Activated B cell treated with CpG ODN at 0.5 μM for 24 hours (primary cell): ENCODE data around the gene TAS2R13. TPM values are rescaled to one million over a fixed set of nuclear protein-coding genes. Genes with fewer than 3 reads are reported as not detected.

ENCODE experiments used
- ATAC-seq: fragments of 200-7000 bp; cut with Tn5 transposase; one replicate; pipeline ENCODE4 v1.10.0; 2021; ENCODE audit warnings: low read depth, mild to moderate bottlenecking, moderate library complexity
- CTCF ChIA-PET: fragments of 350-600 bp; sonication (Branson Sonifier 250); formaldehyde crosslinking; loops from one replicate; lab custom pipeline; 2021; ENCODE audit warnings: antibody characterized with exemption; lab: Charles Lee
- POLR2A ChIA-PET: fragments of 350-600 bp; sonication (Branson Sonifier 250); formaldehyde crosslinking; loops from one replicate; lab custom pipeline; 2021; ENCODE audit warnings: antibody characterized with exemption; lab: Charles Lee
- DNase-seq: peaks from one replicate; pipeline ENCODE4 v3.0.0; 2022
- H3K27ac Mint-ChIP-seq: one replicate; pipeline ENCODE4 v1.8.0; 2020; ENCODE audit warnings: mixed read lengths
- H3K27me3 Mint-ChIP-seq: one replicate; pipeline ENCODE4 v1.8.0; 2021; ENCODE audit warnings: mixed read lengths
- H3K36me3 Mint-ChIP-seq: one replicate; pipeline ENCODE4 v1.8.0; 2021; ENCODE audit warnings: low read depth, mixed read lengths
- H3K4me1 Mint-ChIP-seq: one replicate; pipeline ENCODE4 v1.8.0; 2021; ENCODE audit warnings: mixed read lengths
- H3K4me3 Mint-ChIP-seq: one replicate; pipeline ENCODE4 v1.8.0; 2020; ENCODE audit warnings: mild to moderate bottlenecking, mixed read lengths
- H3K9me3 Mint-ChIP-seq: one replicate; pipeline ENCODE4 v1.8.0; 2020; ENCODE audit warnings: mixed read lengths
- CTCF ChIP-seq: fragments of 200-600 bp; IDR thresholded peaks from one replicate; pipeline ENCODE4 v1.8.0; 2022; ENCODE audit warnings: antibody characterized with exemption, mild to moderate bottlenecking
- intact Hi-C: fragments of 100-400 bp; cut with micrococcal nuclease; formaldehyde crosslinking; loops from one replicate; pipeline ENCODE4 v1.15.1; 2024
- total RNA-seq: library from RNA; stranded (reverse); gene quantifications from 2 replicates; pipeline ENCODE4 v1.2.3, GENCODE V29; 2022

The TAS2R13 gene
- total RNA-seq, 1 donor from 2014 or later, result 1.00 TPM

- no peak overlapping the region for H3K4me3 Mint-ChIP-seq
- H3K36me3 Mint-ChIP-seq, result peaks cover 25% of the 10 kb centered on the region
- CTCF ChIA-PET, result no interaction called here
- TF ChIP-seq CTCF, result no peak
- H3K27me3 Mint-ChIP-seq, result no peaks in the 10 kb centered on the region
- no peaks in the 10 kb centered on the region for H3K4me1 Mint-ChIP-seq
- no peak for DNase-seq
- H3K9me3 Mint-ChIP-seq, result peaks cover 29% of the 10 kb centered on the region
- intact Hi-C loops, result no loop called here
- H3K27ac Mint-ChIP-seq, result no peak overlapping the region
- POLR2A ChIA-PET, result no interaction called here
- ATAC-seq, result no peak
These were observed 7.9 kb downstream of the TAS2R13 start for GRCh38 chr12:10901427-10901826.

- DNase-seq (no peak), ATAC-seq (no peak)
- H3K9me3 Mint-ChIP-seq, result peaks cover 29% of the 10 kb centered on the region
- no peak overlapping the region for H3K4me3 Mint-ChIP-seq
- intact Hi-C loops, result no loop called here
- POLR2A ChIA-PET, result no interaction called here
- CTCF ChIA-PET, result no interaction called here
- peaks cover 24% of the 10 kb centered on the region for H3K36me3 Mint-ChIP-seq
- H3K27me3 Mint-ChIP-seq, result no peaks in the 10 kb centered on the region
- H3K27ac Mint-ChIP-seq, result no peak overlapping the region
- no peak for TF ChIP-seq CTCF
- no peaks in the 10 kb centered on the region for H3K4me1 Mint-ChIP-seq
These were observed 8.4 kb downstream of the TAS2R13 start for GRCh38 chr12:10900972-10901371.

- ChIA-PET POLR2A (no interaction called here), CTCF (no interaction called here)
- Mint-ChIP-seq H3K9me3 (peaks cover 26% of the 10 kb centered on the region), H3K4me1 (no peaks in the 10 kb centered on the region), H3K4me3 (no peak overlapping the region), H3K27me3 (no peaks in the 10 kb centered on the region), H3K27ac (no peak overlapping the region), H3K36me3 (peaks cover 22% of the 10 kb centered on the region)
- TF ChIP-seq CTCF, result no peak
- intact Hi-C loops, result no loop called here
- DNase-seq (no peak), ATAC-seq (no peak)
These were observed 8.8 kb downstream of the TAS2R13 start for GRCh38 chr12:10900530-10900929.

- Mint-ChIP-seq H3K4me1 (no peaks in the 10 kb centered on the region), H3K27ac (no peak overlapping the region)
These were observed 12.5 kb downstream of the TAS2R13 start for GRCh38 chr12:10896854-10897253.

GRCh38 chr12:10891937-10892336, 17.4 kb downstream of the TAS2R13 start:
- no peak for TF ChIP-seq CTCF
- Mint-ChIP-seq H3K27ac (no peak overlapping the region), H3K27me3 (no peaks in the 10 kb centered on the region), H3K36me3 (peaks cover 8% of the 10 kb centered on the region), H3K4me1 (no peaks in the 10 kb centered on the region), H3K4me3 (no peak overlapping the region), H3K9me3 (no peaks in the 10 kb centered on the region)
- DNase-seq (no peak), ATAC-seq (no peak)
- POLR2A ChIA-PET, result no interaction called here
- CTCF ChIA-PET, result no interaction called here
- intact Hi-C loops, result no loop called here

More at GRCh38 chr12:10896854-10897253, 12.5 kb downstream of the TAS2R13 start:
- TF ChIP-seq CTCF, result no peak
- Mint-ChIP-seq H3K36me3 (peaks cover 3% of the 10 kb centered on the region), H3K9me3 (no peaks in the 10 kb centered on the region), H3K4me3 (no peak overlapping the region), H3K27me3 (no peaks in the 10 kb centered on the region)
- ATAC-seq (no peak), DNase-seq (no peak)
- ChIA-PET POLR2A (no interaction called here), CTCF (no interaction called here)
- intact Hi-C loops, result no loop called here
